Smooth muscle cell (in vitro differentiated cells): Measurements from ENCODE around the gene LARGE1. TPM values are rescaled to one million over a fixed set of nuclear protein-coding genes. Genes with fewer than 3 reads are reported as not detected.

Source experiments
- DNase-seq: peaks from one replicate; lab custom pipeline; 2025; ENCODE audit not compliant: unreplicated experiment; lab: John Stamatoyannopoulos, UW
- H2AFZ ChIP-seq: fragments of 200-600 bp; sonication (generic); 2 replicates; pipeline ENCODE4 v1.6.0; 2016; ENCODE audit warnings: antibody characterized with exemption, low read depth, mild to moderate bottlenecking
- H3F3A ChIP-seq: fragments of 200-600 bp; sonication (generic); 2 replicates; pipeline ENCODE4 v1.6.0; 2017; ENCODE audit warnings: antibody characterized with exemption, low read depth
- H3K27ac ChIP-seq: fragments of 200-600 bp; sonication (generic); 2 replicates; pipeline ENCODE4 v1.5.1; 2016; ENCODE audit warnings: low read depth, mild to moderate bottlenecking
- H3K27me3 ChIP-seq: fragments of 200-600 bp; sonication (generic); 2 replicates; pipeline ENCODE4 v1.6.1; 2016; ENCODE audit warnings: low read depth, mild to moderate bottlenecking
- H3K36me3 ChIP-seq: fragments of 200-600 bp; sonication (generic); 2 replicates; pipeline ENCODE4 v1.5.1; 2016; ENCODE audit warnings: low read depth
- H3K4me1 ChIP-seq: fragments of 200-600 bp; sonication (generic); 2 replicates; pipeline ENCODE4 v1.5.1; 2016; ENCODE audit warnings: low read depth
- H3K4me2 ChIP-seq: fragments of 200-600 bp; sonication (generic); 2 replicates; pipeline ENCODE4 v1.6.0; 2016; ENCODE audit warnings: mild to moderate bottlenecking
- H3K4me3 ChIP-seq: fragments of 200-600 bp; sonication (generic); 2 replicates; pipeline ENCODE4 v1.5.1; 2016; ENCODE audit warnings: mild to moderate bottlenecking
- H3K79me2 ChIP-seq: fragments of 200-600 bp; sonication (generic); 2 replicates; pipeline ENCODE4 v1.6.0; 2016; ENCODE audit warnings: low read depth, mild to moderate bottlenecking
- H3K9ac ChIP-seq: fragments of 200-600 bp; sonication (generic); 2 replicates; pipeline ENCODE4 v1.6.0; 2016; ENCODE audit warnings: low read depth
- H3K9me3 ChIP-seq: fragments of 200-600 bp; sonication (generic); replicated peaks from 2 replicates; pipeline ENCODE4 v1.5.1; 2016; ENCODE audit warnings: low read depth
- H4K20me1 ChIP-seq: fragments of 200-600 bp; sonication (generic); 2 replicates; pipeline ENCODE4 v1.6.0; 2016; ENCODE audit warnings: low read depth
- WGBS: methylation state at CpG from one replicate; pipeline ENCODE4 v1.1.7; 2016; ENCODE audit warnings: low lambda C conversion rate; 5-methylcytosine and 5-hydroxymethylcytosine counted together
- polyA plus RNA-seq: library from polyadenylated mRNA; unstranded; fragments of >200 nt; fragmentation: Nextera tagmentation; extraction: Ambion mirVana; gene quantifications from 2 replicates; pipeline ENCODE4 v1.2.1, GENCODE V29; 2016
- total RNA-seq: library from RNA; depleted of rRNA; stranded (reverse); fragments of >200 nt; gene quantifications from 2 replicates; pipeline ENCODE4 v1.2.3, GENCODE V29; 2014
- TF ChIP-seq, protein P1 (sequence below): fragments of 200-600 bp; sonication (generic); IDR thresholded peaks from 2 replicates; pipeline ENCODE4 v1.5.1; 2017; ENCODE audit warnings: borderline replicate concordance, mild to moderate bottlenecking, antibody characterized with exemption; ENCODE audit not compliant: insufficient read depth, poor library complexity, severe bottlenecking

The LARGE1 gene
- total and polyA plus RNA-seq, 2 experiments from 2014 or later: 11.9 to 18.0 TPM

GRCh38 chr22:33504941-33505625 is 415.2 kb downstream of the LARGE1 start:
- Histone ChIP-seq H3K27ac (no peak overlapping the region), H3K4me2 (no peak overlapping the region), H3K27me3 (no peaks in the 10 kb centered on the region), H3K9me3 (no peaks in the 10 kb centered on the region), H3K36me3 (no peaks in the 10 kb centered on the region), H2AFZ (no peak overlapping the region), H3K9ac (no peak overlapping the region), H3K4me3 (no peak overlapping the region), H3K4me1 (no peaks in the 10 kb centered on the region), H4K20me1 (no peaks in the 10 kb centered on the region), H3F3A (no peaks in the 10 kb centered on the region), H3K79me2 (no peaks in the 10 kb centered on the region)
- no peak for DNase-seq
- WGBS: 74% methylated on average over 7 of the region's 7 CpGs
- TF ChIP-seq, protein P1, sequence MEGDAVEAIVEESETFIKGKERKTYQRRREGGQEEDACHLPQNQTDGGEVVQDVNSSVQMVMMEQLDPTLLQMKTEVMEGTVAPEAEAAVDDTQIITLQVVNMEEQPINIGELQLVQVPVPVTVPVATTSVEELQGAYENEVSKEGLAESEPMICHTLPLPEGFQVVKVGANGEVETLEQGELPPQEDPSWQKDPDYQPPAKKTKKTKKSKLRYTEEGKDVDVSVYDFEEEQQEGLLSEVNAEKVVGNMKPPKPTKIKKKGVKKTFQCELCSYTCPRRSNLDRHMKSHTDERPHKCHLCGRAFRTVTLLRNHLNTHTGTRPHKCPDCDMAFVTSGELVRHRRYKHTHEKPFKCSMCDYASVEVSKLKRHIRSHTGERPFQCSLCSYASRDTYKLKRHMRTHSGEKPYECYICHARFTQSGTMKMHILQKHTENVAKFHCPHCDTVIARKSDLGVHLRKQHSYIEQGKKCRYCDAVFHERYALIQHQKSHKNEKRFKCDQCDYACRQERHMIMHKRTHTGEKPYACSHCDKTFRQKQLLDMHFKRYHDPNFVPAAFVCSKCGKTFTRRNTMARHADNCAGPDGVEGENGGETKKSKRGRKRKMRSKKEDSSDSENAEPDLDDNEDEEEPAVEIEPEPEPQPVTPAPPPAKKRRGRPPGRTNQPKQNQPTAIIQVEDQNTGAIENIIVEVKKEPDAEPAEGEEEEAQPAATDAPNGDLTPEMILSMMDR: no peak

DNA sequence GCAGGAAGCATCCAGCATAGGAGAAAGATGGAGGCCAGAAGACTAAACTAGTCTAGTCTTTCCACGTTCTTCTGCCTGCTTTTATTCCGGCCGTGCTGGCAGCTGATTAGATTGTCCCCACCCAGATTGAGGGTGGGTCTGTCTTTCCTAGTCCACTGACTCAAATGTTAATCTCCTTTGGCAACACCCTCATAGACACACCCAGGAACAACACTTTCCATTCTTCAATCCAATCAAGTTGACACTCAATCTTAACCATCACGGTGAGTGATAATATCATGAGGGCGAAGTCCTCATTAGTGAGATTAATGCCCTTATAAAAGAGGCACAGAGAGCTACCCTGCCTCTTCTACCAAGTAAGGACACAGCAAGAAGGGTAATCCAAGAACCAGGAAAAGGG is 424.2 kb downstream of the LARGE1 start:
- 97% methylated on average over 5 of the region's 5 CpGs for WGBS

DNA sequence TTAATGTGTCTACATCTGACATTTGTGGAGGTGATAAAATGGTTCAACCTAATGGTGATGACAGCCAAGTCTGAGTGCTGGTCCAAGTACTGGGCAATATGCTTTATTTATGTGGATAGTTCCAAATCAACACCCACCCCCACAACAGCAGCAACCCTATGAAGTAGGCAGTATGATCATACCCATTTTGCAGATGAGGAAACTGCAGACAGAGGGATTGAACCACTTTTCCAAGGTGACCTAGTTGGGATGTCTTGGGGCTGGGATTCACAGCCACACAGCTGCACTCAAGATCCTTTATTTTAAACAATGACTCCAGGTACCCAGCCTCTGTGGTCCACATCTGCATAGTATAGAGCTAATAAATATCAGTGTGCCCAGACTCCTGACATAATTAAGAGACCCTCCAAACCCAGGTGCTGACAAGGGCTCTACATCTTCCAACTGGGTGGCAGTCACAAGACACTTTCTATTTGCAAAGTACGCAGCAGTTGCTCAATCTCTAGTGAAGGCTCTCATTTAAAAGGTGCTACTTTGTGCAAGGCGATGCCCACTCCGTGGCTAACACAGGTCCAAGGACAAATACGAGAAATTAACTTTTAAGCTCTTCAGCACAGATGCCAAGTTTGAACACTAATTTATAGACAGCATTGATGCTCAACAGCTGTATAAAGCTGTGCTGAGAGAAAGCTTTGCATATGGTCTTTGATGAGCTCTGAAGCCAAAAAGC is 426.6 kb downstream of the LARGE1 start:
- Histone ChIP-seq H3K27ac (no peak overlapping the region), H3F3A (no peaks in the 10 kb centered on the region), H3K9me3 (no peaks in the 10 kb centered on the region), H3K79me2 (no peaks in the 10 kb centered on the region), H4K20me1 (no peaks in the 10 kb centered on the region), H3K27me3 (no peaks in the 10 kb centered on the region), H3K4me2 (no peak overlapping the region), H3K36me3 (no peaks in the 10 kb centered on the region), H3K4me3 (no peak overlapping the region), H3K9ac (no peak overlapping the region), H2AFZ (no peak overlapping the region), H3K4me1 (peaks cover 10% of the 10 kb centered on the region)
- 88% methylated on average over 4 of the region's 4 CpGs for WGBS
- no peak for DNase-seq
- TF ChIP-seq, protein P1: no peak

More for the DNA sequence above, 424.2 kb downstream of the LARGE1 start:
- no peak for DNase-seq
- Histone ChIP-seq H3K4me2 (no peak overlapping the region), H3K4me1 (peaks cover 10% of the 10 kb centered on the region), H3K9me3 (no peaks in the 10 kb centered on the region), H3K9ac (no peak overlapping the region), H3K79me2 (no peaks in the 10 kb centered on the region), H3K4me3 (no peak overlapping the region), H4K20me1 (no peaks in the 10 kb centered on the region), H3K36me3 (no peaks in the 10 kb centered on the region), H3K27ac (no peak overlapping the region), H3F3A (no peaks in the 10 kb centered on the region), H3K27me3 (no peaks in the 10 kb centered on the region), H2AFZ (no peak overlapping the region)
- TF ChIP-seq, protein P1: no peak
